Measurements from ENCODE around the gene AKIRIN2.

Gene AKIRIN2

GRCh38 chr6:87701676-87702588 is at the start of gene AKIRIN2:
TSS of gene AKIRIN2 (minus strand) at chr6:87702233. CDS start at chr6:87701684, 549 bp downstream.
- H3K4me3 ChIP-seq: peak within 1 kb of the TSS; percentile 84
- H3K36me3 ChIP-seq: no peaks in the 10 kb centered on the region
- H3K27me3 ChIP-seq: no peaks in the 10 kb centered on the region
- H3K4me2 ChIP-seq: peak within 1 kb of the TSS; percentile 71
- H3K27ac ChIP-seq: peak within 1 kb of the TSS; percentile 92
- TF ChIP-seq Cebpa-rat (IDR thresholded peaks at IDR 0.05): no peak
- peak within 1 kb of the TSS; percentile 93 for H3K9ac ChIP-seq
- peaks cover 44% of the 10 kb centered on the region for H4K20me1 ChIP-seq
- H3K4me1 ChIP-seq: peaks cover 9% of the 10 kb centered on the region; the same call in 1 of the 2 replicates
- H3K9me3 ChIP-seq: no peaks in the 10 kb centered on the region

- peaks cover 2% of the 10 kb centered on the region; the same call in 1 of the 2 replicates for H3K4me1 ChIP-seq
- H3K4me2 ChIP-seq: no peak overlapping the region
- H3K9ac ChIP-seq: no peak overlapping the region
- no peak overlapping the region for H3K27ac ChIP-seq
- H3K9me3 ChIP-seq: no peaks in the 10 kb centered on the region
- H3K27me3 ChIP-seq: no peaks in the 10 kb centered on the region
- no peak overlapping the region for H3K4me3 ChIP-seq
- TF ChIP-seq Cebpa-rat (IDR thresholded peaks at IDR 0.05): no peak
- H4K20me1 ChIP-seq: no peaks in the 10 kb centered on the region
- H3K36me3 ChIP-seq: no peaks in the 10 kb centered on the region
Measured at GRCh38 chr6:87747646-87748045, 45.6 kb upstream of the AKIRIN2 start.

- Histone ChIP-seq H3K4me3 (no peak overlapping the region), H3K4me2 (no peak overlapping the region), H3K4me1 (peaks cover 12% of the 10 kb centered on the region; the same call in 1 of the 2 replicates), H3K27ac (no peak overlapping the region), H3K27me3 (no peaks in the 10 kb centered on the region), H3K9ac (no peak overlapping the region), H4K20me1 (no peaks in the 10 kb centered on the region), H3K36me3 (no peaks in the 10 kb centered on the region), H3K9me3 (no peaks in the 10 kb centered on the region)
- no peak for TF ChIP-seq Cebpa-rat (IDR thresholded peaks at IDR 0.05)
Measured at GRCh38 chr6:87745966-87746721, 44.1 kb upstream of the AKIRIN2 start.

- Histone ChIP-seq H3K9ac (no peak overlapping the region), H3K27ac (no peak overlapping the region), H3K9me3 (no peaks in the 10 kb centered on the region), H3K4me2 (no peak overlapping the region), H3K4me3 (no peak overlapping the region), H4K20me1 (no peaks in the 10 kb centered on the region), H3K27me3 (no peaks in the 10 kb centered on the region), H3K36me3 (no peaks in the 10 kb centered on the region), H3K4me1 (peaks cover 12% of the 10 kb centered on the region; the same call in 1 of the 2 replicates)
- TF ChIP-seq Cebpa-rat (IDR thresholded peaks at IDR 0.05): no peak
Measured at GRCh38 chr6:87743454-87743853, 41.4 kb upstream of the AKIRIN2 start.

- Histone ChIP-seq H3K27me3 (no peaks in the 10 kb centered on the region), H3K4me2 (peak overlapping the region; percentile 37), H3K4me3 (no peak overlapping the region), H3K9me3 (no peaks in the 10 kb centered on the region), H3K9ac (no peak overlapping the region), H3K4me1 (peaks cover 12% of the 10 kb centered on the region; the same call in 1 of the 2 replicates), H4K20me1 (no peaks in the 10 kb centered on the region), H3K36me3 (no peaks in the 10 kb centered on the region), H3K27ac (peak overlapping the region; percentile 46; the same call in 1 of the 2 replicates)
- no peak for TF ChIP-seq Cebpa-rat (IDR thresholded peaks at IDR 0.05)
Measured at GRCh38 chr6:87742106-87742505, 40.1 kb upstream of the AKIRIN2 start.

- no peaks in the 10 kb centered on the region for H3K36me3 ChIP-seq
- H3K4me1 ChIP-seq: peaks cover 12% of the 10 kb centered on the region; the same call in 1 of the 2 replicates
- no peak overlapping the region for H3K27ac ChIP-seq
- H3K27me3 ChIP-seq: no peaks in the 10 kb centered on the region
- no peak overlapping the region for H3K9ac ChIP-seq
- no peaks in the 10 kb centered on the region for H3K9me3 ChIP-seq
- no peaks in the 10 kb centered on the region for H4K20me1 ChIP-seq
- H3K4me3 ChIP-seq: no peak overlapping the region
- TF ChIP-seq Cebpa-rat (IDR thresholded peaks at IDR 0.05): no peak
- 0 out of 2 replicates have a peak overlapping the region, but pooled peaks have one; percentile 37 for H3K4me2 ChIP-seq
Measured at GRCh38 chr6:87741001-87741650, 39.1 kb upstream of the AKIRIN2 start.

GRCh38 chr6:87738744-87739143 is 36.7 kb upstream of the AKIRIN2 start:
- H3K36me3 ChIP-seq: no peaks in the 10 kb centered on the region
- H3K4me3 ChIP-seq: no peak overlapping the region
- no peak overlapping the region for H3K9ac ChIP-seq
- 0 out of 2 replicates have a peak, but pooled peaks cover 5% of the 10 kb centered on the region for H3K9me3 ChIP-seq
- H3K27ac ChIP-seq: no peak overlapping the region
- no peaks in the 10 kb centered on the region for H4K20me1 ChIP-seq
- peaks cover 12% of the 10 kb centered on the region; the same call in 1 of the 2 replicates for H3K4me1 ChIP-seq
- no peak for TF ChIP-seq Cebpa-rat (IDR thresholded peaks at IDR 0.05)
- no peaks in the 10 kb centered on the region for H3K27me3 ChIP-seq
- no peak overlapping the region for H3K4me2 ChIP-seq

GRCh38 chr6:87738000-87738399 is 36.0 kb upstream of the AKIRIN2 start:
- H3K4me2 ChIP-seq: no peak overlapping the region
- H3K9me3 ChIP-seq: 0 out of 2 replicates have a peak, but pooled peaks cover 5% of the 10 kb centered on the region
- H3K9ac ChIP-seq: no peak overlapping the region
- H3K27ac ChIP-seq: no peak overlapping the region
- TF ChIP-seq Cebpa-rat (IDR thresholded peaks at IDR 0.05): no peak
- no peak overlapping the region for H3K4me3 ChIP-seq
- no peaks in the 10 kb centered on the region for H3K27me3 ChIP-seq
- H3K36me3 ChIP-seq: no peaks in the 10 kb centered on the region
- peaks cover 12% of the 10 kb centered on the region; the same call in 1 of the 2 replicates for H3K4me1 ChIP-seq
- H4K20me1 ChIP-seq: no peaks in the 10 kb centered on the region

- Histone ChIP-seq H3K9ac (no peak overlapping the region), H3K36me3 (no peaks in the 10 kb centered on the region), H3K9me3 (0 out of 2 replicates have a peak, but pooled peaks cover 5% of the 10 kb centered on the region), H3K27me3 (no peaks in the 10 kb centered on the region), H3K4me1 (peaks cover 9% of the 10 kb centered on the region), H4K20me1 (no peaks in the 10 kb centered on the region), H3K27ac (no peak overlapping the region), H3K4me3 (no peak overlapping the region), H3K4me2 (no peak overlapping the region)
- TF ChIP-seq Cebpa-rat (IDR thresholded peaks at IDR 0.05): no peak
Measured at GRCh38 chr6:87736809-87737540, 34.9 kb upstream of the AKIRIN2 start.
